ENCODE data around the gene HAUS3. TPM values are rescaled to one million over a fixed set of nuclear protein-coding genes. Genes with fewer than 3 reads are reported as not detected.
A peak's percentile ranks its signal among the peaks of the same experiment; 100 is the strongest.

Gene HAUS3
- total RNA-seq, 1 donor from 2014 or later = 42.0 TPM

DNA sequence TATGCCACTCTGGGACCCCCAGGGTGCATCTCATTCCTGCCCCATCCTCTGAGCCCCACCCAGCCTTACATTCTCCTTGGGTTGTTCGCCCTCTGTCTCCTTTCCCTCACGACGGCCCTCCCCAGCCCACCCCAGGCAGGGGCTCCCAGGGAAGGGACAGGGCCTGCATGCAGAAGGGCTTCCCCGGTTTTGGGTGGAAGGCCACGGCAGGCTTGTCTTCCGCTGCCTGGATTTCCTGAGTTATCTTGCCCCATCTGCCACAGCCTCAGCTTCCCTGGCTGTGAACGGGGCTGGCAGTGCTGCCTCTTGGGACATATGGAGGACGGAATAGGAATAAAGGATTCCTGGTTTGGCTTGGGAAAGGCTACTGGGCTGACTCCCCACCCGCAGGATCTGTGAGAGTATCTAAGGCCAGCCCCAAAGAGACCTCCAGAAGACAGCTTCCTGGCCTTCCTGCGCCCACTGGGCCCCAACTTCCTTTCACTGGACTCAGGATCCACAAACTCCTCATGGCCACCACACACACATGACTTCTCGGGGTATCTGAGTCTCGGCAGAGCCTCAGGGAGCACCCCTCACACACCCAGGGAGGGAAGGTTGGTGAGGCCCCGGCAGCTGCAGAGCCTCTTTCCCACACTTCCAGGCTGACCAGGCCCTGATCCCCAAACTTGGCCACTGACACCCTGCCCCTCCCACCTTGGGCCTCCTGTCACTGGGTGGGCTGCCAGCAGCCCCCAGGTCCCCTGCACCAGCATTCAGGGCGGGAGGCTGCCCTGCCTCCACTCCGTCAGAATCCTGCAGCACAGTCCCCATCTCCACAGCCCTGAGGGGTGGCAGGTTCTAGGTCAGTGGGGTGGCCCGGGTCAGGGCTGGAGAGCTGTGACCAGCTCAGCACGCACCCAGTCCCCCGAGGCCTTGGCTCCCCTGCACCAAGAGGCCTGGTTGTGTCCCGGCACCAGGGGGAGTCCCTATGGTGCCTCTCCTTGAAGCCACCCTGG lies 23.5 kb upstream of the HAUS3 start:
- FAIRE-seq = no peak

DNA sequence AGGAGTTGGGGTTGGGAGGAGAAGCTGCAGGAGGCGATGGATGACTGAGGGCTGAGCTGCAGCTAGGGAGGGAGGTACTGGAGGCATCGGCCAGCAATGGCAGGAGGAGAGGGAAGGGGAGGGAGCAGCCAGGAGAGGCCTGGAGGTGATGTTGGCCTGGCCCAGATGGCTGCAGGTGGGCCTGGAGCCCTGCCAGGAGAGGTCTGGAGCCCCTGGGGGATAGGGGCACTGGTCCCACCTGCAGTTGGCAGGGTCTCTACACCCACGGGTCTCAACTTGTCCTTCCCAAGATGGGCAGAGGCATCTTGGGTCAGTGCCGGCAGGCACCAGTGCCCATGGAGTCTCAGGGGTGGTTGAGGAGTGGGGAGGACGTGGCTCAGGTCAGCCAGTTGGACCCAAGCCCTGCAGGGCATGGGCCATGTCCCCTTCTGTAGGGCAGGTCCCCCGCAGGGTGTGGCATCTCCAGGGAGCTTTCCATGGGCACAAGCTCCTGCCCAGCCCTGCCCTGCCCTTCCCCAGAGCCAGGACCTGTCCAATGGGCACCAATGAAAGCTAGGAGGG lies 22.6 kb upstream of the HAUS3 start:
- FAIRE-seq (no peak), DNase-seq (ENCODE audit: low spot score in 2 of 2) (no peak)

More for the DNA sequence above, 23.5 kb upstream of the HAUS3 start:
- no peak for DNase-seq (ENCODE audit: low spot score in 2 of 2)

DNA sequence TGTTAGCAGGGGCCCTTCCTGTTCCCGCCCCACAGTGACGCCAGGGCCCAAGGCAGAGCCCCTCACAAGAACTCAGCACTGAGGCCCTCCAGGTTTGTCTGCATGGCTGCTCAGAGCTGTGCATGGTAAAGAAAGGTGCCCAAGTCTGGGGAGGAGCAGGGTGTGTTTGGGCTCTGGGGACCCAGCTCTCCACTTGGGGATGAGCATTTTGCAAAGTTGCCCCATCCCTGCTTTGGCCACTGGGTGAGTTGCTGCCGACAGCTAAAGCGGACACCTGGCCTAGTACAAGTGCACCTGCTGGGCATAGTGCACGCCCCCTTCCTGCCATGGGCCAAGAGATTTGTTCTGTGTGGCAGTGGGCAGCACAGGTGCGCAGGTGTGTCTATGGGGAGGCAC lies 22.0 kb upstream of the HAUS3 start:
- no peak for DNase-seq (ENCODE audit: low spot score in 2 of 2)
- FAIRE-seq = no peak

DNA sequence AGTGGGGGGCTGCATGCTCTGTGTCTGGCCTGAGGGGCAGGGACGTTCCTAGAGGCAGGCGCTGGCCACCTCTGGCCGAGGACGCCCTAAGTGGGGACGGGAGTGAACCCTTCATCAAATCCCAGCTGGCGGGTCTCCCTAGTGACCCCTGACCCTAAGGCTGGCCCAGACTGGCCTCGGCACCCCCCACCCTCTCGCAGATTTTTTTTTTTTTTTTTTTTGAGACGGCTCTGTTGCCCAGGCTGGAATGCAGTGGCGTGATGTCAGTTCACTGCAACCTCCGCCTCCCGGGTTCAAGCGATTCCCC lies 21.0 kb upstream of the HAUS3 start:
- no peak for FAIRE-seq
- DNase-seq (ENCODE audit: low spot score in 2 of 2) = no peak

DNA sequence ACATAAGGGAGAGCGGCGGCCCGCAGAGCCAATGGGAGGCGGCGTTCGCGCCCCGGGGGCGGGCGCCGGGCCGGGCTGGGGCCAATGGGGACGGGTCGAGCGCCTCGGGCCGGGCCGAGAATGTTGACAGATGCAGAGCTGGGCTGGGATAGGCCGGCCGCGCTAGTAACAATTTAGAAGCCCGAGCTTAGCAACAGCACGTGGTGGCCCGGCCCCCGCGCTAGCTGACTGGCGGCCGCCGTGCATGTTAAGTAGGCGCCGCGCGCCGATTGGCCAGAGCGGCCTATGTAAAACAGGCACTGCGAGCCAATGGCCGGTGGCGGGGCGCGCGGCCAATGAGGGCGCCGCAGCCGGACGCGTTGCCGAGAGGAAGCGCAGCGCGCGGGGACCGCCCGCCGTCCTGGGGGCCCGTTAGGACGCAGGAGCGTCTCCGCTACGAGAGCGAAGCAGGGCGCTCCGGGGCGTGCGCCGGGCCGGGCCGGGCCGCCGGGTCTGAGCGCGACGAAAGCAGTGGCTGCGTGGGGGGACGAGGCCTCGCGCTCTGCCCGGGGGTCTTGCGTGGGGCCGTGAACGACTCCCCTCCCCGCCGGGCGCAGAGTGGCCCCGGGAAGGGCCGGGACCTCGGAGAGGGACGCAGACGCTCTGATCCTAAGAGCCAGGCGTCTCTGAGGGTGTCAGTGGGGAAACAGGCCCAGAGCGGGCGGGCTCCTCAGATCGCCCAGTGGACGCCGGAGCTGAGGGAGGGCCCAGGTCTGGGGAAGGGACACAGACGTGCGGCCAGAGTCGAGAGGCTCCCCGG lies 20.4 kb upstream of the HAUS3 start:
- DNase-seq (ENCODE audit: low spot score in 2 of 2) (peak; percentile 97 to 98), FAIRE-seq (no peak)

DNA sequence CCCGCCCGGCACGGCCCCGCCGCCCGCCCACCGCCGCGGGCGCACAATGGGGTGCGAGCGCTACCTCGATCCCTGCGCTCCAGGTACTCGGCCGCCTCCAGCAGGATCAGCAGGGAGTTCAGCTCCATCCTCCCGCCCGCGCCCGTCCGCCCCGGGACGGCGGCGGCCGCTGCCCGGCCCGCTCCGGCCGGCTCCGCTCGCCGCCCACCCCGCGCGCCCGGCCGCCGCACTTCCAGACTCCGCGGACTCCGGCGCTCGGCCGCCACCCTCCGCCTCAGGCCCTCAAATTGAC lies 19.9 kb upstream of the HAUS3 start, which contains the start of gene MXD4:
Gene MXD4, minus strand, starts transcription at position 257 of the 292 bp plus-strand sequence. Its CDS starts 129 bp downstream, at position 128.
- DNase-seq (ENCODE audit: low spot score in 2 of 2) (no peak), FAIRE-seq (no peak)

DNA sequence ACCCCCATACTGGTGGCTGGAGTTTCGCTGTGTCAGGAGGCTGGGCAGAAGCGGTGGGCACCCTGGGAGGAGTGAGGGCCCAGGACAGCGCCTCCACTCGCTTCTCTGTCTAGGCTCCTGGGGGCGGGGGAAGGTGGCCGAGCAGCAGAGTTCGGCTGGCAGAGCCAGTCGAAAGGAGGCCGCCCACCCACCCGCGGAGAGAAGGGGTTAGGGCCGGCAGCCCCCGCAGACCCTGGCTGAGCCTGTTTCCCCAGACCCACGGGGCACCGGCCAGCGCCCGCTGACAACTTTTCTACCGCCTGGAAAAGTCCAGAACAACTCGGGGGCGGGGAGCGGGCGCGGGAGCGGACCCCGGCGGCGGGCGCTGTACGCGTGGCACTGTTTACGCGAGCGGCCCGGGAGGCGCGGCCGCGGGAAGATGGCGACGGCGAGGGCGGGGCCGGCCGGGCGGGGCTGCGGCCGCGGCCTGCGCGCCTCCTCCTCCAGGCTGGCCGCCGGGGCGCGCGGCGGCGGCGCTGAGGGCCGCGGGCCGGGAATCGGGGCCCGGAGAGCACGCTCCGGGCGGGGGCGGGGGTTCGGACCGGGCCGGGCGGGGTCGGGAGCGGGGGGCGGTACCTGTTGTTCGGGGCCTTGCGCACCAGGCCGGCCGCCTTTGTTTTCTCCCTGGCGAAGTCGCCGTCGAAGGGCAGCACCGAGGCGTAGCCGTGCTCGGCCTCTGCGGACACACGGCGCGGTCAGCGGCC lies 19.4 kb upstream of the HAUS3 start:
- peak; percentile 64 to 71 for DNase-seq (ENCODE audit: low spot score in 2 of 2)
- FAIRE-seq = no peak

DNA sequence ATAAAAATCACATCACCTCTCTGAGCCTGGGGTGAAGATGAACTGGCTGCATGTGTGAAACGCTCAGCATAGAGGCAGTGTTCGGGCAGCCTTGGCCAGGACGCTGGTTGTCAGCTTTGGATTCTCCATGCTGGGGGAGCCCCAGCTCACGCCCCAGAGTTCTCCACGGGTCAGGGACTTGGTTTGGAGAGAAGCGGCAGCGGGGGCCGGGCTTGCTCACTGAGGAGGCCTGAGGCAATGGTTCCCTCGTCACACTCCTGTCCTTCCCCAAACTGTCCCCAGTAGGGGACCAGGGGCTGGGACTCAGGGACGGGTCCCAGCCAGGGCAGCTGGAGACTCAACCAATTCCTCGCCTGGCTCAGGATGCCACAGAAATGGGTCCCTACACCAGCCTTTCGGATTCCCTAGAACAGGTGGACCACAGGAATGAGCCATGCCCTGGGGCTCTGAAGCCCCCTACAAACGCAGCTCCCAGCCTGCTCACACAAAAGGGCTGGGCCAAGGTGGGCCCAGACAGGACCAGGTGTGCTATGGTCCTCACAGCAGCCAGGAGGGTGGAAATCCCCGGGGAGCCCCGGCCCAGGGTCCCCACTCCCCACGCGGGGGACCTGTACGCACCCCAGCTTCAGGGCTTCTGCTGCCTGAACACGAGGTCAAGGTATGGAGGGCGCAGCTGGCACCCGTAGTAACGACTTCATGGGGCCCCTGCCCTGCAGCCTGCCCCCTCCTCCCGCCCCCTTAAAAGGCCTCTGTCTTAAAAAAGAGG lies 18.6 kb upstream of the HAUS3 start:
- DNase-seq (ENCODE audit: low spot score in 2 of 2) = no peak
- no peak for FAIRE-seq

DNA sequence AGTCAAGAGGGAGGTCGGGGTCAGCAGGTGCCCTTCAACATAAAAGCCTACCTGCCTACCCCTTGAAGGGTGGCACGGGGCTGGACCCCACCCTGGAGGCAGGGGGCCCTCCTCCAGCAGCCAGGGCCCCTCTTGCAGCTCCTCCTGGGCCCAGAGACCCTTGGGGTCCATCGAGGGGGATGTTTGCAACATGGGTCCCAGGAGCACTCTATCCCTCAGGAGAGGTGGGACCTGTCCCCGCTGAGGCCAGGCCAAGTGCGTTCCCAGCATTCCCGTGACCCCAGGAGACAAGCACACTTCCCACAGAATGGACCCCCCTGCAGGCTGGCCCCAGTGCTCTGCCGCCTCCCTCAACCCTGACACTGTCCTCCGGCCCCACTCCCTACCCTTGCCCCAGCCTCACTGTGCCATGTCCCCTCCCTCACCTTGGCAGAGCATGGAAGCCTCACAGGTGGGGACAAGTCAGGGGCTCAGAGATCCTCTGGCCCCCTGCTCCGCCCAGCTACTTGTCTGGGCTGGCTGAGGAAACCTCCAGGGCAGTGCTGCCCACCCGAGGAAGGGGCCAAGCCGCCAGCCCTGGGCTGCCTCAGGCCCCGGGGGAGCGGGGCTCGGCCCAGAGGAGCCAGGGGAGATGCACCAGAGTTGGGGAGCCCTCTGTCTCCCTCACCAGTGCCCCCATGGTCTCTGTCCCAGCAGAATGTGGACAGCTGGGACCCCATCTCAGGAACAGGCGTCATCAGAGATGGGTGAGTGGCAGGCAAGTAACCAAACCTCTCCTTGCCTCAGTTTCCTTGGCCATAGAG lies 17.8 kb upstream of the HAUS3 start:
- no peak for FAIRE-seq

DNA sequence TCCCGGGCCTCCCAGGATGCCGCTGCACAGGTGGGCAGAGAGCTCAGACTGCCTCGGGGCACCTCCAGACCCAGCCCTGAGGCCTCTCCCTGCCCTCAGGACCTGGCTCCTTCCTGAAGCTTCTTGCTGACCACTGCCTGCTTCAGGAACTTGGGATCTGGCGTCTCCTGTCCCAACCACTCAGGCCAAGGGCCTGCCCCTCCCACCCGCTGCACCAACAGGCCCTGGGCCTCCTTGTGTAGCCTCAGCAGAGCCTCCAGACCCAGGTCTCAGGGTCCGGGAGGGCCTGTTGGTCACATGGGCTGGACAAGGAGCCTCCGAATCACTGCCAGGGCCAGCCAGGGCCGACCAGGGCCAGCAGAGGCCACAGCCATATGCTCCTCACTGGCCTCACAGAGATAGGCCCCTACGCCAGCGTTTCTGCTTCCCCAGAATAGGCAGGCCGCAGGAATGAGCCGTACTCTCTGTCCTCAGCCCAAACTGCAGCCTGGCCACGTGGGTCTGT lies 17.2 kb upstream of the HAUS3 start:
- FAIRE-seq (no peak), DNase-seq (ENCODE audit: low spot score in 2 of 2) (no peak)

More for the DNA sequence above, 17.8 kb upstream of the HAUS3 start:
- no peak for DNase-seq (ENCODE audit: low spot score in 2 of 2)

DNA sequence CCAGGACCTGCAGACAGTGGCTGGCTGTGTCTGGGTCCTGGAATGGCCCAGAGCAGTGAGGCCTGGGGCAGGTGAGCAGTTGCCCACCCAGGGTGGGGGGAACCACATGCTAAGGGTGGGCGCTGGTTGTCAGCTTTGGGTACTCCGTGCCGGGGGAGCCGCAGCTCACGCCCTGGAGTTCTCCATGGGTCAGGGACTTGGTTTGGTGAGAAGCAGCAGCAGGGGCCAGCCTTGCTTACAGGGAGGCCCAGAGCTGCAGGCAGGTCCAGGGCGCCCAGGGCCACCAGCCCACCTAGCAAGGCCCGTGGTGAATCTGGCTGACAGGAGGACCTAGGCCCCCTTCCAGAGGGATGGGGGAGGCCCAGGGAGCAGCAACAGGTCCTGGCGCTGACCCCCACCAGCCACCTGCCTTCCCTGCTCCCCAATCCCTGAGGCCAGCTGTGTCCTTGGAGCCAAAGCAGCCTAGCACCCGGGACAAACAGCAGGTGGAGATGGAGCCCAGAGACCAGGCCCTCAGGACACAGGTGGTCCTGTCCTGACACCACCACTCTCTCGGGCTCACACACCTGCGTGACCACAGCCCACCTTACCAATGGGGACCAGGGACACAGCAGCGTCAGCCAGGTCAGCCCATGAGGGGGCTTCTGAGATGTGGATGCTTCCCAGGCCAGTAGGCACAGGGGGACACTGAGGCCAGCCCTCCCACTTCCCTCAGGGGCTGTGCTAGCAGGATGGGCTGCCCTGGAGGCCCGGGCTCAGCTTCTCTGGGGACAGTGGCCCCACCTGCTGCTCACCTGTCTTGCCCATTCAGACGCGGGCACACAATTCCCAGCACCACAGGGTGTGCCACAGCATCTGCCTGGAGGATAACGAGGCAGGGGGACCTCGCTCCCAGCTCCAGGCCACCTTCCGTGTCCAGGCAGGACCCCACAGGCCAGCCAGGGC lies 16.4 kb upstream of the HAUS3 start:
- DNase-seq (ENCODE audit: low spot score in 2 of 2) = no peak
- FAIRE-seq = no peak

DNA sequence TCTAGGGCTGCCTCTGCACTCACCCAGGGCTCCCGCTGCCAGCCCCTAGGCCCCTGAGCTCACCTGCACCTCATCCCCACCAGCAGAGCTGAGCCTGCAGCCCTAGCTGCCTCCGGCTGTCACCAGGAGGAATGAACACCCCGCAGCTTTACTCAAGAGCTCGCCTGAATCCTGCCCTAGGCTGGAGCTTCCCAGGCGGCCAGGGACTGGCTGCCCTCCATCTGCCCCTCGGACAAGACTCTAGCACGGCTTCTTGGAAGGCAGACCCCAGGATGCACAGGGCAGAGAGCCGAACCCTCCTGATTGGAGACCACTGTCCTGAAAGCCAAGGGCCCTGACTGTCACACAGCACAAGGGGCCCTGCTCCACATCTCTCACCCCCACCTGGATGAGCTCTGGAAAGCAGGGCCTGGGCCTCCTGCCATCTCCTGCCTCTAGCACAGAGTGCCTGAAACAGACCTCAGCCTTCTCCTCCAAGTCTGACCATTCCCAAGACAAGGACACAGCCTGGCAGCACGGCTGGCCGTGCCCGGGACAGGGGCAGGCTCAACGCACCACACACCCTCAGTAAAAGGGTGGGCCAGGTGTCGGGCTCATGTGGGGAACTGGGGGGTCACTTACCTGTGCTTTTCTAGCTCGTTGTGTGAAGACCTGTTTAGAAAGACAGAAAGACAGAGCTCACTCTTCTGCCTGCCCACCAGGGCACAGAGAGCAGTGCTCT lies 15.6 kb upstream of the HAUS3 start:
- DNase-seq (ENCODE audit: low spot score in 2 of 2) (no peak), FAIRE-seq (no peak)

DNA sequence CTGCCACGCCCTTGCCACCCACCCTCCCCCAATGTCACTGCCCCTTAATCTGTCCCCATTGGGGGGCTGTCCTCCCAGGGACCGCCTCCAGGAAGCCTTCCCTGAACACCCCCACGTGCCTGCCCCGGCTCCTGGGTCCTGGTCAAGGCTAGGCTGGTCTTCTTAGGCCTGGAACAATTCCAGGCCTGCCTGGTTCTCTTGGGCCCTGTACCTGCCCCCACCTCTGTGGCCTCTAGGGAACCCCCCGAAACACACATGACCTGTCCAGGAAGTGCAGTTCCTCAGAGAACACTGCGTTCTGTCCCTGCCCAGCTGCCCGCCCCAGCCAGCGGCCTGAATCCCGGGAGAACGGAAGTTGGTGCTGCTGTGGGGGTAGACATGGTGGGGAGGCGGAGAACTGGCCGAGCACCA lies 14.9 kb upstream of the HAUS3 start:
- FAIRE-seq (no peak), DNase-seq (ENCODE audit: low spot score in 2 of 2) (peak in 1 of 2 donors; percentile 48)

DNA sequence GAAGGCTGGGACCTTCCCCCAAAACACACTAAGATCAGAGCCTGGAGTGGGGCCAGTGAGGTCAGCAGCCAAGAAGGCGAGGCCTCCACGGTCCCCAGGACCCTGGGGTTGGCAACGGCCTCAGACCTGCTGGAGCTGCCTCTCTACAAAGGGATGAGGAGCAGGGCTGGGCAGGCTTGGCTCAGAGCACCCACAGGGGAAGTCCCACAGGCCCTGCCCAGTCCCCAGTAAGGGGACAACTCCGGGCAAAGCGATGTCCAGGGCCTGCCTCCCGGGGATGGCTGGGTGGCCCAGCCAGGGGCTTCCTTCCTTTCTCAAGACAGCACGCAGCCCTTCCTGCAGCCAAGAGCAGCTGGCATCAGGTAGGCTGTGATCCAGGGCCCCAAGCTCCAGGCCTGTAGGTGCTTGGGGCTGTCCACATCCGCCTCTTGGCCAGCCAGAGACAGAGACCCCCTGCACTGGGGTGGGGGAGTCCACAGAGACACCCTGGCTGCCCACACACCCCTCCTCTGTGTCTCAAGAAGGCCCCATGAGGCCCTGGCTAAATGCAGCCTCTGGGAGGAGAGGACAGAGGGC lies 14.3 kb upstream of the HAUS3 start:
- peak in 1 of 2 donors; percentile 22 for DNase-seq (ENCODE audit: low spot score in 2 of 2)
- no peak for FAIRE-seq

DNA sequence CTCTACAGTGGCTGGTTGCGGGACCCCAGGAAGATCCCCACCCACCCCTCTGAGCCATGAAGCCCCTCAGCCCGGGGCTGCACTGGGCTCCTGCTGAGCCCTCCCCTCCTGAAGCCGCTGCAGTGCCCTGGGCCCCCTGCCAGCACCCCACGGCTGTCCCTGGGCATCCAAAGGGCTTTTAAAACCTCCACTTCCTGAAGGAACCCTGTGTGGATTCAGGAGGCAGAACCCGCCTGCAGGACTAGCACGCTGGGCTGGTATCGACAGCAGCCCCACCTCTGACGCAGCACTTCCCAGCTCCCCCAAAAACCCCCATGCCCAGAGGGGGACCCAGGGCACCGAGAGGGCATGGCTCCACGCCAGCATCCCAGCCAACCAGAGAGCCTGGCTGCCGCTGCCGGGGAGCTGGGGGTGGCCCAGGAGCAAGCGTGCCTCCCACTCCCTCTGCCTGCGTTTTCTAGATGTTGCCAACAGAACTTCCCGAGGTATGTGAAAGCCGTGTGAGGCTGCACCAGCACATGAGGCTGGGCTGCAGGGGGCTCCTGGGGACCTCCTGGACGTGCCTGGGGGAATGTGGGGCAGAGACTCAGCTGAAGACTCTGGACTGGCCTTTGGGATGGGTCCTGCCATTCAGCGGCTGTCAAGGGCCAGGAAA lies 13.7 kb upstream of the HAUS3 start:
- no peak for FAIRE-seq
- DNase-seq (ENCODE audit: low spot score in 2 of 2) = peak in 1 of 2 donors; percentile 50
